GM18951 (cell line): ENCODE data around the gene FBLN7.

Source experiments
- POLR2A ChIP-seq: IDR thresholded peaks from 4 replicates; pipeline ENCODE4 v1.6.1; 2011; ENCODE audit warnings: mild to moderate bottlenecking; ENCODE audit not compliant: insufficient read length, insufficient read depth; ENCODE audit errors: extremely low read depth
- in situ Hi-C: fragments of 300-500 bp; cut with MboI; formaldehyde crosslinking; loops from one replicate; pipeline ENCODE4 v1.12.0; 2022; ENCODE audit warnings: low sequenced_read_pairs, mixed read lengths, inconsistent platforms; ENCODE audit not compliant: unreplicated experiment

The FBLN7 gene

DNA sequence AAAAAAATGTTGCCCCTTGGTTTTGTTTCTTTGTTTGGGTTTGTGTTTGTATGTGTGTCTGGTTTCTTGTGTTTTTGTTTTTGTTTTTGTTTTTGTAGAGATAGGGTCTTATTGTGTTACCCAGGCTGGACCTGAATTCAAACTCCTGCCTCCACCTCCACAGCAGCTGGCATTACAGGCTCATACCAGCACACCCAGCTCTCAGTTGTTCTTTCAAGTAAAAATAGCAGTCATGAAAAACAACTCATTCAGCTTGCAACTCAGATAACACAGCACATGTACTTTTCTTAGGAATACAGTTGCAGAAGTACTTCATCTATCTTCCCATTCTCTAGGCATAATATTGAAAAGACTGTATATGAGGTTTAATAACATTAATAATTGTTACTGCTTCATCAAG is 79.7 kb downstream of the FBLN7 start:
- no peak for TF ChIP-seq POLR2A
- in situ Hi-C loops, result no loop called here

DNA sequence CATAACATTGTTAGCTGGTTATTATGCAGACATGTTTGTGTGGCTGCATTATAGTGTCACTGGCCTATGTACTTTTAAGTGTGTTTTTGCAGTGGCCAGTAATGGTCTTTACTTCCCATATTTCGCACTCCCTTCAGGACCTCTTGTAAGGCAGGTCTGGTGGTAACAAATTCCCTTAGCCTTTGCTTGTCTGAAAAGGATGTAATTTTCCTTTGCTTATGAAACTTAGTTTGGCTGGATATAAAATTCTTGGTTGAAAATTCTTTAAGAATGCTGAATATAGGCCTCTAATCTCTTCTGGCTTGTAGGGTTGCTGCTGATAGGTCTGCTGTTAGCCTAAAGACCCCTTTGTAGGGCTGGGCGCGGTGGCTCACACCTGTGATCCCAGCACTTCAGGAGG is 82.0 kb downstream of the FBLN7 start:
- no peak for TF ChIP-seq POLR2A
- in situ Hi-C loops, result no loop called here

GRCh38 chr2:112220831-112221230 is 82.6 kb downstream of the FBLN7 start:
- in situ Hi-C loops, result no loop called here
- TF ChIP-seq POLR2A, result no peak

DNA sequence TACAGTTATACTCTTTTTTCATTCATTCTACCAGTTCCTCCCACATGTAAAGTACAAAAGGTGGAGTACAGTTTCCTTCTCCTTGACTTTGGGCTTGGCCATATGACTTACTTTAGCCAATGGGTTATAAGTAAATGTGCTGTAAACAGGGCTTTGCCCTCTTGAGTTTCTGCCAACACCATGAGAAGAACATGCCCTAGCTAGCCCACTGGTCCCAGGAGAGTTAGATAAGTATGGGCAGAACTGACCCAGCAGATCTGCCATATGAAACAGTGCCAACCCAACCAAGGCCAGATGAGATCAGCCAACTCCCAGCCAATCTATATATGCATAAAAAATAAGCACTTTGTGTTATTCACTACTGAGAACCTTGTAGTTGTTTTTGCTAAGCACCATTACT is 91.2 kb downstream of the FBLN7 start:
- in situ Hi-C loops, result no loop called here

GRCh38 chr2:112230371-112230770 is 92.2 kb downstream of the FBLN7 start:
- in situ Hi-C loops, result no loop called here
- TF ChIP-seq POLR2A, result no peak

More for the DNA sequence above, 91.2 kb downstream of the FBLN7 start:
- TF ChIP-seq POLR2A, result no peak
